SK-N-SH (cell line): Measurements from ENCODE around the gene NHLH1. TPM values are rescaled to one million over a fixed set of nuclear protein-coding genes. Genes with fewer than 3 reads are reported as not detected.

Experiments used
- polyA plus RNA-seq, 3 experiments: library from polyadenylated mRNA; depleted of rRNA; stranded (reverse); fragments of >200 nt; gene quantifications; 2 replicates each; pipeline ENCODE4 v1.2.3, GENCODE V29; 2012
- small RNA-seq, 7 experiments: library from RNA; depleted of rRNA; stranded (forward); fragments of <200 nt; gene quantifications; one replicate each; pipeline ENCODE3, GENCODE V24; 2012

The NHLH1 gene
- polyA plus RNA-seq, 1 of the 3 experiments (the other 2 are of a cell fraction): 0.18 TPM

Small RNAs within 50 kb of the gene (small RNA-seq; reads per million reads assigned to genes)
- gene RF00019 (0 reads per million in 7 experiments), gene RNU4-42P (0 reads per million in 7 experiments)

Other genes starting within 250 kb of the NHLH1 start
- gene ATP1A4, start 215.5 kb upstream of the NHLH1 start, polyA plus RNA-seq (2012; rRNA removed): not detected in 2 replicates
- 0.08 and 0.18 TPM in 2 replicates for gene CASQ1, start 176.5 kb upstream of the NHLH1 start, polyA plus RNA-seq (2012; rRNA removed)
- gene PEA15, start 161.7 kb upstream of the NHLH1 start, polyA plus RNA-seq (2012; rRNA removed): 322 and 382 TPM in 2 replicates
- 108 and 150 TPM in 2 replicates for gene DCAF8, start 104.5 kb upstream of the NHLH1 start, polyA plus RNA-seq (2012; rRNA removed)
- 31.4 and 52.1 TPM in 2 replicates for gene PEX19, start 81.9 kb upstream of the NHLH1 start, polyA plus RNA-seq (2012; rRNA removed)
- 91.4 and 122 TPM in 2 replicates for gene COPA, start 23.8 kb upstream of the NHLH1 start, polyA plus RNA-seq (2012; rRNA removed)
- 165 and 226 TPM in 2 replicates for gene NCSTN, start 23.7 kb upstream of the NHLH1 start, polyA plus RNA-seq (2012; rRNA removed)
- 13.4 and 17.5 TPM in 2 replicates for gene VANGL2, start 33.5 kb downstream of the NHLH1 start, polyA plus RNA-seq (2012; rRNA removed)
- not detected in 2 replicates for gene SLAMF6, start 156.2 kb downstream of the NHLH1 start, polyA plus RNA-seq (2012; rRNA removed)
- gene CD84, start 212.4 kb downstream of the NHLH1 start, polyA plus RNA-seq (2012; rRNA removed): not detected in 2 replicates